ENCODE data around the gene SBF2.

- TF ChIP-seq EZH2 (IDR thresholded peaks at IDR 0.05; ENCODE audit: borderline replicate concordance, low read length) = no peak
- TF ChIP-seq, protein P1, sequence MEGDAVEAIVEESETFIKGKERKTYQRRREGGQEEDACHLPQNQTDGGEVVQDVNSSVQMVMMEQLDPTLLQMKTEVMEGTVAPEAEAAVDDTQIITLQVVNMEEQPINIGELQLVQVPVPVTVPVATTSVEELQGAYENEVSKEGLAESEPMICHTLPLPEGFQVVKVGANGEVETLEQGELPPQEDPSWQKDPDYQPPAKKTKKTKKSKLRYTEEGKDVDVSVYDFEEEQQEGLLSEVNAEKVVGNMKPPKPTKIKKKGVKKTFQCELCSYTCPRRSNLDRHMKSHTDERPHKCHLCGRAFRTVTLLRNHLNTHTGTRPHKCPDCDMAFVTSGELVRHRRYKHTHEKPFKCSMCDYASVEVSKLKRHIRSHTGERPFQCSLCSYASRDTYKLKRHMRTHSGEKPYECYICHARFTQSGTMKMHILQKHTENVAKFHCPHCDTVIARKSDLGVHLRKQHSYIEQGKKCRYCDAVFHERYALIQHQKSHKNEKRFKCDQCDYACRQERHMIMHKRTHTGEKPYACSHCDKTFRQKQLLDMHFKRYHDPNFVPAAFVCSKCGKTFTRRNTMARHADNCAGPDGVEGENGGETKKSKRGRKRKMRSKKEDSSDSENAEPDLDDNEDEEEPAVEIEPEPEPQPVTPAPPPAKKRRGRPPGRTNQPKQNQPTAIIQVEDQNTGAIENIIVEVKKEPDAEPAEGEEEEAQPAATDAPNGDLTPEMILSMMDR (IDR thresholded peaks at IDR 0.05; ENCODE audit: low read length) = peak; percentile 65
These were observed 10.7 kb upstream of the SBF2 start, which contains the start of gene ADM for GRCh38 chr11:10304495-10305261.

Measured in OCI-LY1 (cell line).